ENCODE measurements around the gene BMPR1A. TPM values are rescaled to one million over a fixed set of nuclear protein-coding genes. Genes with fewer than 3 reads are reported as not detected.
A peak's percentile ranks its signal among the peaks of the same experiment; 100 is the strongest.

The BMPR1A gene
- polyA plus RNA-seq, 3 donors, result 0.25 to 0.67 (median 0.61) TPM

DNA sequence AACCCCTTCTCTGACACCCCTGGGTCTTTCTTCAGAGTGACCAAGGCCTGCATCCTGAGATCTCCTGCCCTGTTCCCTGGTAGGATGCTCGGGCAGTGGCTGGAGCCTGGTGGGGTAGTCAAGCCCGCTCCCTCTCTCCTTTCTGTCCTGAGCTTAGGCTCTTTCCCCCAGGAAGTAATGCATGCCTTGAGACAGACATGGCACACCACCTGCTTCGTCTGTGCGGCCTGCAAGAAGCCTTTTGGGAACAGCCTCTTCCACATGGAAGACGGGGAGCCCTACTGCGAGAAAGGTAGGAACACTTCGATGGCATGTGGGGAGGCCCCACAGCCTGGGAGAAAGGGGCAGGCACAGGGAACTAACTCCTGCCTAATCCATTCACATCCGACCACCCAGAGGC is 37.9 kb upstream of the BMPR1A start:
- TF ChIP-seq, protein P1, sequence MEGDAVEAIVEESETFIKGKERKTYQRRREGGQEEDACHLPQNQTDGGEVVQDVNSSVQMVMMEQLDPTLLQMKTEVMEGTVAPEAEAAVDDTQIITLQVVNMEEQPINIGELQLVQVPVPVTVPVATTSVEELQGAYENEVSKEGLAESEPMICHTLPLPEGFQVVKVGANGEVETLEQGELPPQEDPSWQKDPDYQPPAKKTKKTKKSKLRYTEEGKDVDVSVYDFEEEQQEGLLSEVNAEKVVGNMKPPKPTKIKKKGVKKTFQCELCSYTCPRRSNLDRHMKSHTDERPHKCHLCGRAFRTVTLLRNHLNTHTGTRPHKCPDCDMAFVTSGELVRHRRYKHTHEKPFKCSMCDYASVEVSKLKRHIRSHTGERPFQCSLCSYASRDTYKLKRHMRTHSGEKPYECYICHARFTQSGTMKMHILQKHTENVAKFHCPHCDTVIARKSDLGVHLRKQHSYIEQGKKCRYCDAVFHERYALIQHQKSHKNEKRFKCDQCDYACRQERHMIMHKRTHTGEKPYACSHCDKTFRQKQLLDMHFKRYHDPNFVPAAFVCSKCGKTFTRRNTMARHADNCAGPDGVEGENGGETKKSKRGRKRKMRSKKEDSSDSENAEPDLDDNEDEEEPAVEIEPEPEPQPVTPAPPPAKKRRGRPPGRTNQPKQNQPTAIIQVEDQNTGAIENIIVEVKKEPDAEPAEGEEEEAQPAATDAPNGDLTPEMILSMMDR (IDR thresholded peaks at IDR 0.05), result no peak
- no peak overlapping the region for H2AFZ ChIP-seq (ENCODE audit: insufficient read depth, low read depth, low read length, poor library complexity, severe bottlenecking)
- no peaks in the 10 kb centered on the region for H3K27me3 ChIP-seq (ENCODE audit: control insufficient read depth in 2 of 2, insufficient read depth in 2 of 2, low read length in 2 of 2)
- H4K20me1 ChIP-seq (ENCODE audit: insufficient read depth, low read length), result no peaks in the 10 kb centered on the region
- H3K36me3 Mint-ChIP-seq, result no peaks in the 10 kb centered on the region
- H3K4me1 Mint-ChIP-seq, result no peaks in the 10 kb centered on the region
- 95% methylated on average over 7 of the region's 8 CpGs for WGBS (ENCODE audit: insufficient coverage)
- no peaks in the 10 kb centered on the region for H3K9me3 ChIP-seq (replicated peaks in 1 of 2; ENCODE audit: control insufficient read depth in 1 of 2, insufficient read depth in 1 of 2, low read length in 2 of 2)
- no peaks in the 10 kb centered on the region for H3K4me1 ChIP-seq (ENCODE audit: control insufficient read depth in 1 of 2, insufficient read depth in 2 of 2, low read length in 2 of 2)
- no peak overlapping the region for H3K4me3 Mint-ChIP-seq
- intact Hi-C loops (cut with micrococcal nuclease), result loop anchor here in 1 of 2 donors (10.0 kb wide), 1 partner anchor 186 kb away; no protein-coding TSS in a partner anchor
- no peak for DNase-seq
- H3K4me2 ChIP-seq (replicated peaks; ENCODE audit: extremely low read depth, low read length, poor library complexity, severe bottlenecking), result no peak overlapping the region
- H3K9me3 Mint-ChIP-seq, result peaks cover 0 to 3% (median 0%) of the 10 kb centered on the region in 7 donors
- H3K4me3 ChIP-seq (replicated peaks in 1 of 3; ENCODE audit: low read depth in 2 of 3, low read length in 3 of 3), result no peak overlapping the region
- no peak overlapping the region for H3K27ac Mint-ChIP-seq
- peaks cover 4 to 13% (median 11%) of the 10 kb centered on the region in 3 donors for H3K27me3 Mint-ChIP-seq (ENCODE audit: low read depth in 3 of 3)
- H3K79me2 ChIP-seq (ENCODE audit: insufficient read depth, low read length), result no peaks in the 10 kb centered on the region
- no peaks in the 10 kb centered on the region for H3K36me3 ChIP-seq (replicated peaks in 1 of 2; ENCODE audit: control insufficient read depth in 1 of 2, insufficient read depth in 2 of 2, low read length in 2 of 2)
- H3K27ac ChIP-seq (ENCODE audit: low read depth in 1 of 2, low read length in 2 of 2), result no peak overlapping the region
- no peak overlapping the region for H3K9ac ChIP-seq (ENCODE audit: insufficient read depth, low read length, poor library complexity, severe bottlenecking)

DNA sequence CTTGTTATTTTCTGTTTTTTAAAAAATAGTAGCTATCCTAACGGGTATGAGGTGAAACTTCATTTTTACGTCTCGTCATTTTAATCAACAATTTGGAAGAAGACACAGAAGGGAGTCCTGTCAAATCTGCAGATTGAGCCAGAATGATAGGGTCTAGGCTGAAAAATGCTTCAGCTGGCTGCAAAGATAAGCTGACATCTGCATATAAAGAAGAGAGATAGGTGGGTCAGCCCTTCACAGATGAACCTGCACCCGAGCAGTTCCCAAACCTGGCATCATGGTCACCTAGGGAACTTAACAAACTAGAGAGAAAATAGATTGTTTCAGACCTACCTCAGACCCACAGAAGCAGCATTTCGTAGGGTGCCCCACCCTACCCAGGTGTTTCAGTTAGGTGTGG is 35.2 kb upstream of the BMPR1A start:
- Mint-ChIP-seq H3K4me1 (no peaks in the 10 kb centered on the region), H3K9me3 (peaks cover 0 to 3% (median 0%) of the 10 kb centered on the region in 7 donors), H3K27ac (peak overlapping the region in 1 of 7 donors; percentile 11), H3K27me3 (ENCODE audit: low read depth in 3 of 3) (peaks cover 4 to 9% (median 9%) of the 10 kb centered on the region in 3 donors), H3K36me3 (no peaks in the 10 kb centered on the region), H3K4me3 (no peak overlapping the region)
- TF ChIP-seq, protein P1 (IDR thresholded peaks at IDR 0.05), result no peak
- H3K4me3 ChIP-seq (replicated peaks in 1 of 3; ENCODE audit: low read depth in 2 of 3, low read length in 3 of 3), result no peak overlapping the region
- no peak overlapping the region for H3K9ac ChIP-seq (ENCODE audit: insufficient read depth, low read length, poor library complexity, severe bottlenecking)
- H3K36me3 ChIP-seq (replicated peaks in 1 of 2; ENCODE audit: control insufficient read depth in 1 of 2, insufficient read depth in 2 of 2, low read length in 2 of 2), result no peaks in the 10 kb centered on the region
- intact Hi-C loops (cut with micrococcal nuclease), result no loop called here
- no peaks in the 10 kb centered on the region for H3K9me3 ChIP-seq (replicated peaks in 1 of 2; ENCODE audit: control insufficient read depth in 1 of 2, insufficient read depth in 1 of 2, low read length in 2 of 2)
- no peak for DNase-seq
- H3K79me2 ChIP-seq (ENCODE audit: insufficient read depth, low read length), result no peaks in the 10 kb centered on the region
- no peaks in the 10 kb centered on the region for H3K4me1 ChIP-seq (ENCODE audit: control insufficient read depth in 1 of 2, insufficient read depth in 2 of 2, low read length in 2 of 2)
- no peak overlapping the region for H2AFZ ChIP-seq (ENCODE audit: insufficient read depth, low read depth, low read length, poor library complexity, severe bottlenecking)
- H3K27ac ChIP-seq (ENCODE audit: low read depth in 1 of 2, low read length in 2 of 2), result no peak overlapping the region
- H4K20me1 ChIP-seq (ENCODE audit: insufficient read depth, low read length), result no peaks in the 10 kb centered on the region
- no peak overlapping the region for H3K4me2 ChIP-seq (replicated peaks; ENCODE audit: extremely low read depth, low read length, poor library complexity, severe bottlenecking)
- 100% methylated on average over 2 of the region's 5 CpGs for WGBS (ENCODE audit: insufficient coverage)
- peaks cover 0 to 2% of the 10 kb centered on the region in 2 donors for H3K27me3 ChIP-seq (ENCODE audit: control insufficient read depth in 2 of 2, insufficient read depth in 2 of 2, low read length in 2 of 2)

All from CD14-positive monocyte (primary cell).